HepG2 (cell line): ENCODE data around the gene ARHGAP26. TPM values are rescaled to one million over a fixed set of nuclear protein-coding genes. Genes with fewer than 3 reads are reported as not detected.
A peak's percentile ranks its signal among the peaks of the same experiment; 100 is the strongest.

Experiments used
- ATAC-seq: fragments of 200-7000 bp; cut with Tn5 transposase; 3 replicates; pipeline ENCODE4 v1.9.1; 2020; ENCODE audit warnings: mild to moderate bottlenecking, moderate library complexity
- BruUV-seq: library from RNA; stranded (reverse); fragments of 400-500 nt; replicated peaks from 2 replicates; lab custom pipeline; 2021; lab: Mats Ljungman, UMichigan
- CTCF ChIA-PET: fragments of 300-600 bp; formaldehyde crosslinking; extraction: SDS; loops from one replicate; lab custom pipeline; 2021; ENCODE audit warnings: low total read pairs, inconsistent platforms, low intra/inter-chr PET ratio; lab: Yijun Ruan, JAX
- POLR2A ChIA-PET: fragments of 350-600 bp; sonication (Branson Sonifier 250); formaldehyde crosslinking; loops from one replicate; lab custom pipeline; 2020; ENCODE audit warnings: antibody characterized with exemption, inconsistent platforms; lab: Yijun Ruan, JAX
- DNase-seq: peaks from one replicate; pipeline ENCODE4 v3.0.0-alpha.2; 2015; ENCODE audit warnings: low spot score
- FAIRE-seq: peaks from 3 replicates; lab custom pipeline; 2011; peaks lifted over from hg19 to GRCh38; lab: Jason Lieb, UNC
- H2AFZ ChIP-seq: one replicate; pipeline ENCODE4 v1.6.1; 2011; ENCODE audit warnings: low read length, inconsistent platforms
- H3K27ac ChIP-seq: fragments of 300-600 bp; 3 replicates; pipeline ENCODE4 v1.8.0; 2011; ENCODE audit warnings: mixed run types, mild to moderate bottlenecking, mixed read lengths, low read length, inconsistent platforms; ENCODE audit not compliant: insufficient read depth; ENCODE audit errors: extremely low read length
- H3K27me3 ChIP-seq, 2 experiments: fragments of 200-600 bp in 1 of 2; 2 replicates in 1 of 2; 3 replicates in 1 of 2; pipeline versions ENCODE4 v1.6.0 to v1.8.0; 2011; ENCODE audit warnings: low read length in 2 of 2, mild to moderate bottlenecking in 2 of 2, moderate library complexity in 2 of 2, inconsistent platforms in 1 of 2; ENCODE audit not compliant: insufficient read depth in 2 of 2, control insufficient read depth in 1 of 2
- H3K36me3 ChIP-seq, 2 experiments: fragments of 200-600 bp in 1 of 2; replicated peaks in 1 of 2; 2 replicates in 1 of 2; 3 replicates in 1 of 2; pipeline versions ENCODE4 v1.5.1 to v1.8.0; 2011; ENCODE audit warnings: low read length in 2 of 2, inconsistent platforms in 1 of 2; ENCODE audit not compliant: insufficient read depth in 2 of 2, control insufficient read depth in 1 of 2
- H3K4me1 ChIP-seq: 2 replicates; pipeline ENCODE4 v1.5.1; 2012; ENCODE audit warnings: low read length, inconsistent platforms; ENCODE audit not compliant: insufficient read depth
- H3K4me2 ChIP-seq: 2 replicates; pipeline ENCODE4 v1.6.0; 2011; ENCODE audit warnings: low read depth, low read length, inconsistent platforms
- H3K4me3 ChIP-seq, 3 experiments: fragments of 200-600 bp in 1 of 3; sonication (generic), shearing (Covaris generic) in 1 of 3; replicated peaks in 1 of 3; 2 replicates each; pipeline ENCODE4 v1.5.1; 2011 to 2016; ENCODE audit warnings: low read length in 3 of 3, inconsistent platforms in 2 of 3, low read depth in 2 of 3, mild to moderate bottlenecking in 2 of 3, control low read depth in 1 of 3, mixed read lengths in 1 of 3; ENCODE audit not compliant: insufficient read depth in 1 of 3
- H3K79me2 ChIP-seq: one replicate; pipeline ENCODE4 v1.6.1; 2011; ENCODE audit warnings: low read length, inconsistent platforms; ENCODE audit not compliant: insufficient read depth
- H3K9ac ChIP-seq: 2 replicates; pipeline ENCODE4 v1.6.0; 2011; ENCODE audit warnings: mild to moderate bottlenecking, low read depth, low read length, inconsistent platforms; ENCODE audit not compliant: insufficient read depth
- H3K9me3 ChIP-seq: 2 replicates; pipeline ENCODE4 v1.5.1; 2012; ENCODE audit warnings: mild to moderate bottlenecking, low read length
- H4K20me1 ChIP-seq: 2 replicates; pipeline ENCODE4 v1.6.0; 2011; ENCODE audit warnings: inconsistent platforms, mild to moderate bottlenecking, low read length, moderate library complexity; ENCODE audit not compliant: insufficient read depth
- ATRX ChIP-seq: sonication (generic); formaldehyde crosslinking; IDR thresholded peaks from 2 replicates; pipeline ENCODE4 v1.4.0; 2020; ENCODE audit warnings: missing genetic modification reagents, borderline replicate concordance
- BORCS8-MEF2B ChIP-seq: sonication (generic); formaldehyde crosslinking; IDR thresholded peaks from 2 replicates; pipeline ENCODE4 v1.8.0; 2022; ENCODE audit warnings: mild to moderate bottlenecking, missing genetic modification reagents
- FOSL1 ChIP-seq: sonication (generic); formaldehyde crosslinking; IDR thresholded peaks from 2 replicates; pipeline ENCODE4 v1.9.0; 2021; ENCODE audit warnings: missing genetic modification reagents, borderline replicate concordance
- KLF6 ChIP-seq: IDR thresholded peaks from 2 replicates; pipeline ENCODE4 v1.8.0; 2016; ENCODE audit warnings: missing biosample characterization, missing genetic modification reagents
- NBN ChIP-seq: fragments of 450-650 bp; conservative IDR thresholded peaks from 2 replicates; pipeline ENCODE4 v1.6.1; 2017
- NR1H2 ChIP-seq: sonication (generic); formaldehyde crosslinking; IDR thresholded peaks from 2 replicates; pipeline ENCODE4 v1.8.1; 2022; ENCODE audit warnings: low read depth, missing genetic modification reagents, borderline replicate concordance
- PLRG1 ChIP-seq: fragments of 450-650 bp; conservative IDR thresholded peaks from 2 replicates; pipeline ENCODE4 v1.6.1; 2016
- SIN3B ChIP-seq: fragments of 150-350 bp; IDR thresholded peaks from 2 replicates; pipeline ENCODE4 v1.6.1; 2014; ENCODE audit warnings: low read length
- SOX5 ChIP-seq: IDR thresholded peaks from 2 replicates; pipeline ENCODE4 v1.6.1; 2016; ENCODE audit warnings: borderline replicate concordance
- TCF7L2 ChIP-seq: IDR thresholded peaks from 2 replicates; pipeline ENCODE4 v1.6.1; 2011; ENCODE audit warnings: mild to moderate bottlenecking, low read depth, low read length, moderate library complexity
- THAP9 ChIP-seq: sonication (generic); formaldehyde crosslinking; IDR thresholded peaks from 2 replicates; pipeline ENCODE4; 2020; ENCODE audit warnings: missing genetic modification reagents, mild to moderate bottlenecking, borderline replicate concordance
- ZBTB49 ChIP-seq: sonication (generic); formaldehyde crosslinking; IDR thresholded peaks from 2 replicates; pipeline ENCODE4 v1.4.0; 2020; ENCODE audit warnings: missing genetic modification reagents, borderline replicate concordance
- ZEB1 ChIP-seq: IDR thresholded peaks from 2 replicates; pipeline ENCODE4 v1.6.1; 2012; ENCODE audit warnings: mild to moderate bottlenecking, low read depth, inconsistent platforms; ENCODE audit not compliant: insufficient replicate concordance
- ZFP91 ChIP-seq: sonication (generic); formaldehyde crosslinking; IDR thresholded peaks from 2 replicates; pipeline ENCODE4 v1.9.0; 2022; ENCODE audit warnings: missing genetic modification reagents, mild to moderate bottlenecking, borderline replicate concordance
- ZNF235 ChIP-seq: sonication (generic); formaldehyde crosslinking; IDR thresholded peaks from 2 replicates; pipeline ENCODE4 v1.8.1; 2023; ENCODE audit warnings: mild to moderate bottlenecking, missing genetic modification reagents, borderline replicate concordance
- ZNF616 ChIP-seq: sonication (generic); formaldehyde crosslinking; IDR thresholded peaks from 2 replicates; pipeline ENCODE4 v1.5.0; 2020; ENCODE audit warnings: low read depth, mild to moderate bottlenecking, missing genetic modification reagents
- ZNF644 ChIP-seq: IDR thresholded peaks from 2 replicates; pipeline ENCODE4 v1.6.1; 2016; ENCODE audit warnings: low read depth
- WGBS: methylation state at CpG from one replicate; pipeline ENCODE4 v1.1.6; 2017; ENCODE audit warnings: low lambda C conversion rate; 5-methylcytosine and 5-hydroxymethylcytosine counted together
- in situ Hi-C: cut with HindIII; loops from 2 replicates; pipeline ENCODE4 v1.10.0; 2017; ENCODE audit warnings: low pct_unique_long_range_greater_than_20kb; ENCODE audit not compliant: extremely low pct_ligation_motif_present
- intact Hi-C: fragments of 100-400 bp; cut with micrococcal nuclease; formaldehyde crosslinking; loops from one replicate; pipeline ENCODE4 v1.10.0; 2022; ENCODE audit not compliant: unreplicated experiment
- polyA plus RNA-seq, 8 experiments: library from polyadenylated mRNA; depleted of rRNA in 3 of 8; stranded (reverse) in 7 of 8; unstranded in 1 of 8; fragments of >200 nt; fragmentation: Illumina TruSeq in 4 of 8; extraction: Trizol in 4 of 8; gene quantifications; 2 replicates each; pipeline versions ENCODE4 v1.2.1 to v1.2.3, GENCODE V29; 2011 to 2016; ENCODE audit warnings: low read depth in 4 of 8, missing spikeins in 1 of 8, mixed read lengths in 1 of 8; ENCODE audit not compliant: insufficient read depth in 1 of 8
- total RNA-seq, 5 experiments: library from RNA; depleted of rRNA; stranded (reverse); fragments of >200 nt; fragmentation: Illumina TruSeq; extraction: Trizol; gene quantifications; 2 replicates each; pipeline ENCODE4 v1.2.3, GENCODE V29; 2016; ENCODE audit warnings: low read depth in 1 of 5

Gene ARHGAP26
- total and polyA plus RNA-seq, 2 of the 13 experiments (the other 11 are each of a cell fraction or from before 2014, with no cell fraction given): 9.6 to 18.2 TPM

- TF ChIP-seq THAP9 (CRISPR knock-in tag): no peak
- 0 out of 2 replicates have a peak, but pooled peaks have one; percentile 49 for TF ChIP-seq ZNF644
- TF ChIP-seq SOX5: peak; percentile 24; the same call in 1 of the 2 replicates
Measured at GRCh38 chr5:143168921-143169810, 399.0 kb downstream of the ARHGAP26 start (continued).

GRCh38 chr5:143170104-143170503 lies 399.9 kb downstream of the ARHGAP26 start:
- DNase-seq (no peak), FAIRE-seq (no peak), ATAC-seq (no peak)
- H3K27me3 ChIP-seq: no peaks in the 10 kb centered on the region
- no peak overlapping the region for H2AFZ ChIP-seq
- BruUV-seq: no TSS peak
- H4K20me1 ChIP-seq: no peaks in the 10 kb centered on the region
- H3K79me2 ChIP-seq: no peaks in the 10 kb centered on the region
- H3K4me1 ChIP-seq: peaks cover 65% of the 10 kb centered on the region
- H3K4me2 ChIP-seq: no peak overlapping the region
- CTCF ChIA-PET: no interaction called here
- in situ Hi-C loops (no loop called here), intact Hi-C loops (no loop called here)
- no peaks in the 10 kb centered on the region for H3K9me3 ChIP-seq
- 100% methylated on average over 3 of the region's 3 CpGs for WGBS
- no peak overlapping the region for H3K9ac ChIP-seq
- POLR2A ChIA-PET: no interaction called here
- H3K36me3 ChIP-seq: no peaks in the 10 kb centered on the region
- no peak overlapping the region for H3K27ac ChIP-seq
- no peak overlapping the region for H3K4me3 ChIP-seq
- TF ChIP-seq ZNF235 (CRISPR knock-in tag) (no peak), TCF7L2 (no peak), KLF6 (CRISPR knock-in tag) (no peak), NR1H2 (CRISPR knock-in tag) (no peak), FOSL1 (CRISPR knock-in tag) (no peak), ZBTB49 (no peak), BORCS8-MEF2B (CRISPR knock-in tag) (no peak), ZFP91 (CRISPR knock-in tag) (no peak), NBN (no peak), SIN3B (no peak), PLRG1 (no peak), ZEB1 (no peak), ATRX (CRISPR knock-in tag) (no peak), ZNF616 (CRISPR knock-in tag) (no peak)
